PC-3 (cell line): ENCODE results near the gene KCNIP4.

Experiments used
- CTCF ChIP-seq: fragments of 300-600 bp; sonication (generic); conservative IDR thresholded peaks from 2 replicates; pipeline ENCODE4 v1.5.1; 2017; ENCODE audit warnings: antibody characterized with exemption, low read depth, mild to moderate bottlenecking, low read length
- EZH2 ChIP-seq: fragments of 300-600 bp; sonication (generic); IDR thresholded peaks from one replicate; pipeline ENCODE4 v1.6.1; 2017; ENCODE audit warnings: antibody characterized with exemption, mild to moderate bottlenecking, low read length; ENCODE audit not compliant: unreplicated experiment

- TF ChIP-seq CTCF (no peak), EZH2 (no peak)
These were observed 538.2 kb downstream of the KCNIP4 start for GRCh38 chr4:21410372-21410771.
